T-helper 1 cell treated with Interleukin-12 subunit alpha and Interleukin-12 subunit beta and Interleukin-4 antibody, amounts not matched to agents 30 ng/mL and 1 ng/mL, for 36 hours (primary cell): ENCODE measurements around the gene VMAC. TPM values are rescaled to one million over a fixed set of nuclear protein-coding genes. Genes with fewer than 3 reads are reported as not detected.

Experiments
- intact Hi-C: fragments of 100-400 bp; cut with micrococcal nuclease; formaldehyde crosslinking; loops from one replicate; pipeline ENCODE4 v1.15.1; 2024
- total RNA-seq: library from RNA; stranded (reverse); gene quantifications from 2 replicates; pipeline ENCODE4 v1.2.3, GENCODE V29; 2022

The VMAC gene
- total RNA-seq, 1 donor from 2014 or later, result 10.0 TPM

DNA sequence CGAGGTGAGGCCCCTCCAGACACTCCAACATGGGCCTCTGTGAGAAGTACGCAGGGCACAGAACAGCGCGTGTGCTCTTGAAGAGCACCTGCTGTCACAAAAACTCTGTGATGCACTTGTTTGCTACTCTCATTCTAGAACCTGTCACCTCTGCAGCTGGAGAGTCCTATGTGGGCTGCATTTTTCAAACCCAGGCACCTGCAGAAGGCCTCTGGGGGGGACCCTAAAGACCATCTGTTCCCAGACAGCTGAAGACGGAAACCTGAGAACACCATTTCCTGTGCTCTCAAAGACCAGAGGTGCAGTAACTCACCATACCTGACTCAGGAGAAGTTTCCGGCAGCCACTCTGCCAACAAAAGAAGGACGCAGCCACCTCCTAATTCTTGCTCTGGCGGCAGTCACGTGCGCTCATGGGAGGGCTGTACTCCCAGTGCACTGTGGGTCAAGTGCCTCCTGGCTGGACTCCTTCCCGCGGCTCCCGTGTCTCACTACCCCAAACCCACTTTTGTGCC lies 45.2 kb downstream of the VMAC start:
- intact Hi-C loops, result loop anchor here (2.0 kb wide), 1 partner anchor 13 kb away; no protein-coding TSS in a partner anchor

DNA sequence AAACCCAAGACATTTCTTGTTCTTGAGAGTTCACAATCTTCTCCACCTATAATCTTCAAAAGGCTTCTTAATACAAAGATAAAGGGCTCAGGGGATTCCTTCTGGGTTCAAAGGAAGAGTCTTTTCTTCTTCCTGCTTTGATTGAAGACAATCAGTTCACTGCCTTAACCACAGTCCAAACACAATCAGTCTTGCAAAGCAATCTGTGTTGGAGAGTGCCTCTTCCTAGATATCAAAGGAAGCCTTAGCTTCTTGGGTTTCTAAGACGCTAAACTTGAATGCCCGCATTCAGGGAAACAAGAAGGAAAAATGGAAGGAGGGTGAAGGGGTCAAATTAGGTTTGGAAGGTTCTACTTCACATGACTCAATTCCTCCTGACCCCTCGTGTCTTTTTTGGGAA lies 46.1 kb downstream of the VMAC start:
- intact Hi-C loops, result no loop called here

GRCh38 chr19:5951338-5951861 lies 46.7 kb downstream of the VMAC start:
- intact Hi-C loops, result no loop called here

DNA sequence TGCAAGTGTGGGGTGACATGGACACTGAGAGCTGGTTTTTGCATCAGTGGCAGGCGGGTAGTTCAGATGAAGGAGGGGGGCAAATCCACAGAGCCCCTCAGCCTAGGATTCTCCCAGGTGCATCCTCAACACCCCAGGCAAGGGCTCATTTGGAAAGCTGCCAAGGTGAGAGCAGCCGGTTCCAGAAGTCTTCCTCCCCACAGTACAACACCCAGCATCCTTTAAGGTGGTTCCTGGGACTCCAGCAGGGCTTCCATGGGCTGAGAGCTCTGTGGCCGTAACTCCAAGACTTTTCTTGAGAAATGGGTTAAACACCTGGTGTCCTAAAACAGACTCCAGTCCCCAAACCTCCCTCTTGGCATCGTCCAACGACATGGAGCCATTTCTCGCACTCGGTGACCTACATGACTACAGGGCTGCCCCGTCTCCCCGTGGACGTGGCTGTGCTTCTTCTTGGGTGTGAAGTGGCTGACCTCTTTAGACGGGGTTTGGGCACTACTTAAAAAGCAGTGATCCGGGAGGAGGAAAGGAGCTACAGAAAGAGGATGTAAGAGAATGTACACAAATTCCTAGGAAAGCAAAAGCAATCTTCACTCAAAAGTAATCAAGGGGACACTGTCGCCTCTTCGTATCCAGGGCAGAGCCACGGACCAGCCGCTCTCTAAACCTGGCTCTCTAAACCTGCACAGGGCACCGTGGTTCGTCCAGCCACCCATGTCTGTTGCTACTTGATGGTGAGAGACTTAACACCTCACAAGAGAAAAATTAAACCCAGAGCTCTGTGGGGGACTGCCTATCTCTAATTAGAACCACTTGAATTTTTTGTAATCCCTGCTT lies 47.7 kb downstream of the VMAC start:
- intact Hi-C loops, result loop anchor here (1.0 kb wide), 3 partner anchors 10 to 48 kb away; partner anchors contain the start of genes RANBP3 and VMAC

DNA sequence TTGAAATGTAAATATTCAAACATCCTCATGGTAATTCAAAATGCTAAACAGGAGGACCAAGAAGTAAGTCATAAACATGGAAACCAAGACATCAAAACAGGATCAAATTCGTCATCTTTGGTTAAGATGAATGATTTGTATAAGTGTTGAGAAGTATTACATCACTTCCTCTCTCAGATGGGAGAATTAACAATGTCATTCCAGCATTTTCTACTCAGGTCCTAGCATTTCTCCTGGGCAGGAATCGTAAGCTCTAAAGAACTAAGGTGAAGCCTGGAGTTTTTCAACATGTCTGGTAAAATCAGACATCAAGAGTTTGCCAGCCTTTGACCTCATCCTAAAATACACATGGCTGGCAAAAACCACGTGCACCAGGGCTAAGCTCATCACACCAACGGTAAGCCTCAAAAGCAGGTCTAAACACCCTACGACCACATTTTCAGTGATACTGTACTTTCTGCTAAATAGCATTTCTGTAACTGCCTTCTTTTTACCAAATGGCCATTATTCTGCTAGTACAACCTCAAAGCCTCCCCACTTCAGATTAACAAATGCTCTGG lies 48.4 kb downstream of the VMAC start:
- intact Hi-C loops, result loop anchor here (1.0 kb wide), 3 partner anchors 9 to 49 kb away; partner anchors contain the start of genes RANBP3 and VMAC

GRCh38 chr19:5953680-5954213 lies 49.1 kb downstream of the VMAC start:
- intact Hi-C loops, result loop anchor here (1.0 kb wide), 3 partner anchors 9 to 49 kb away; partner anchors contain the start of genes RANBP3 and VMAC

- intact Hi-C loops, result no loop called here
Observed at GRCh38 chr19:5954293-5954692, 49.6 kb downstream of the VMAC start.

DNA sequence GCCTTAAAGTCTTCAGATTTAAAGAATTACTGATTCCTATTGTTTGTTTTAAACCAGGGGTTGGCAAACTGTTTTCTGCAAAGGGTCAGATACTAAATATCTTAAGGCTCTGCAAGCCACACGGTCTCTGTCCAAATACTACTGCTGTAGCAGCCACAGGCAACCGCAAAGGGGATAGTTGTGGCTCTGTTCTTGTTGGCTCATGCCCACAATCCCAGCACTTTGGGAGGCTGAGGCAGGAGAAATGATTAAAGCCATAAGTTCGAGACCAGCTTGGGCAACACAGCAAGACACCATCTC lies 50.9 kb downstream of the VMAC start:
- intact Hi-C loops, result no loop called here

GRCh38 chr19:5956323-5956722 lies 51.7 kb downstream of the VMAC start:
- intact Hi-C loops, result no loop called here

- intact Hi-C loops, result no loop called here
Observed at GRCh38 chr19:5956728-5957127, 52.1 kb downstream of the VMAC start.

DNA sequence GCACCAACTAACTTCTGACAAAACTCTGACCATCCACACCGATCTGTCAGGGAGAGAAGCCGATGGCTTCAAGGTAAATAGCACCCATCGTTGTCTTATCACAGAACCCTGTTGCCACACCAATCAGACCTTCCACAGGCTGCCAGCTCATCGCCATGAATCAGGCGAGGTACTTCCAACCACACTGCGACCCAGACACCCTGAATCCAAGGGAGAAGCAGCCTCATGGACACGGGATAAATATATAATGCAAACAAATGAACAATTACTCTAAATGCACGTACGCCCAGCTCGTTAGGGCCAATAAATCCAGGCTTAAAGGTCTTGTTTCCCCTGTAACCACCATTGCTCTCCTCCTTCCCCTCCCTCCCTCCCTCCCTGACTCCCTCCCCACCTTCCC lies 52.5 kb downstream of the VMAC start:
- intact Hi-C loops, result no loop called here

- intact Hi-C loops, result no loop called here
Observed at GRCh38 chr19:5958074-5958850, 53.6 kb downstream of the VMAC start.

DNA sequence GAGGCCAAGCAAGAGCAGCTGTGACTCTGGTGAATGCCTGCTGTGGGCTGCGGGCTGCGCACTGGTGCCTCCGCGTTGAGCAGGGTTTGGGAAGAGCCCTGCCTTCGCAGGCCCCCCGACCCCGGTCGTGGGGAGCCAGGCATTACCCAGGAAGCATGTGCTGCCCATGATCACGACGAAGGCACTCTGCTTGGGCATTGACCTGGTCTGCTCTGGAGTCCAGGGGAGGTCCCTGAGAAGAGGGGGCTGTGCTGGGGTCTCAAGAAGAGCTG lies 54.1 kb downstream of the VMAC start:
- intact Hi-C loops, result no loop called here

DNA sequence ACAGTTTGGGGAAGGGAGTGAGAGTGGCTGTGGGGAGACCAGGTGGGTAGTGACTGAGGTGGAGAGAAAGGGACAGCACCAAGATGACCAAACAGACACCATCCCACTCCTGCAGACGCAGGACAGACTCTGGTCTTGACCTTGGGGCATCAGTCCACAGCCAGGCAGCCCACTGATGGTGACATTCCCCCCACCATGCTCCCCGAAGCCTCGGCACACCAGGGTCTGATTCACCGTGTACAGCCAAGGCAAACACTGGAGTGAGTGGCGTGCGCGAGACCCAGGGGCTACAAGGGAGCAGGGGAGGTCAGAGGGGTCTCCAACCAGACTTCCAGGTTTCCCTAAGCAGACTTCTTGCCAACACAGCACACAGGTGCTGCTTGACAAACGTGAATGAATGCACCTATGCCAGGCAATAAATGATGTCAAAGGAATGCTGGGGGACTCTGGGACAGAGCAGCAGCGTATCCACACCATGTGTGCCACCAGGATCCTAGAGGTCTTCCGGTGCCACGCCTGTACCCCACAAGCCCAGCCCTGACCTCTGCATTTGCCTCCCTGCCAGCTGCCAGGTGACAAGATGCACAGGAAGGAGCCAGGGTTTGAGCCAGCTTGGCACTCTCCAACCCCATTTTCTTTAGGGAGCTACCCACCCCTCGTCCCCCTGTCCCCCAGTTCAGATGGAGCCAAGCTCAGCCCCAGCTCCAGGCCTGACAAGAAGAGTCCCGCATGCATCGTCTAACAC lies 54.8 kb downstream of the VMAC start:
- intact Hi-C loops, result no loop called here

Other genes with a start within 250 kb of the VMAC start
- gene MICOS13, start 224.4 kb upstream of the VMAC start, total RNA-seq, result 44.4 TPM in 2 replicates
- 2.0 and 2.4 TPM in 2 replicates for gene HSD11B1L, start 223.8 kb upstream of the VMAC start, total RNA-seq
- gene RPL36, start 214.6 kb upstream of the VMAC start, total RNA-seq, result 692 and 713 TPM in 2 replicates
- 82.2 and 82.9 TPM in 2 replicates for gene LONP1, start 184.7 kb upstream of the VMAC start, total RNA-seq
- gene CATSPERD, start 184.2 kb upstream of the VMAC start, total RNA-seq, result not detected in 2 replicates
- gene PRR22, start 120.1 kb upstream of the VMAC start, total RNA-seq, result 5.0 and 5.3 TPM in 2 replicates
- 48.8 and 53.7 TPM in 2 replicates for gene DUS3L, start 113.7 kb upstream of the VMAC start, total RNA-seq
- 0.32 and 0.64 TPM in 2 replicates for gene NRTN, start 99.8 kb upstream of the VMAC start, total RNA-seq
- gene FUT6, start 65.2 kb upstream of the VMAC start, total RNA-seq, result not detected in 2 replicates
- 0.17 TPM in 1 of 2 replicates, not detected in the other for gene FUT3, start 53.4 kb upstream of the VMAC start, total RNA-seq
- gene FUT5, start 34.3 kb upstream of the VMAC start, total RNA-seq, result not detected in 2 replicates
- gene NDUFA11, start 1.1 kb upstream of the VMAC start, total RNA-seq, result 220 and 230 TPM in 2 replicates
- 13.0 and 15.5 TPM in 2 replicates for gene CAPS, start 9.4 kb downstream of the VMAC start, total RNA-seq
- gene RANBP3, start 73.3 kb downstream of the VMAC start, total RNA-seq, result 98.6 and 101 TPM in 2 replicates
- gene RFX2, start 205.6 kb downstream of the VMAC start, total RNA-seq, result 8.1 and 8.9 TPM in 2 replicates
- gene ACSBG2, start 230.8 kb downstream of the VMAC start, total RNA-seq, result not detected in 2 replicates